Breast epithelium (tissue), 4 donors: ENCODE measurements around the gene MYO5A. TPM values are rescaled to one million over a fixed set of nuclear protein-coding genes. Genes with fewer than 3 reads are reported as not detected.

Experiments used
- DNase-seq, 2 donors: peaks; one replicate each; pipeline ENCODE4 v3.0.0-alpha.2; 2019; ENCODE audit warnings: low spot score in 2 of 2
- H3K27ac ChIP-seq, 2 donors: fragments of 200-600 bp; sonication (generic) in 1 of 2; one replicate each; pipeline ENCODE4 v1.5.1; 2016 to 2019; ENCODE audit warnings: mild to moderate bottlenecking in 1 of 2
- H3K27me3 ChIP-seq, 2 donors: fragments of 200-600 bp; sonication (generic) in 1 of 2; one replicate each; pipeline versions ENCODE4 v1.5.1 to v1.6.0; 2017 to 2019; ENCODE audit warnings: control low read depth in 1 of 2, mild to moderate bottlenecking in 1 of 2
- H3K36me3 ChIP-seq: fragments of 200-600 bp; one replicate; pipeline ENCODE4 v1.5.1; 2019
- H3K4me1 ChIP-seq, 2 donors: fragments of 200-600 bp; sonication (generic); one replicate each; pipeline ENCODE4 v1.5.1; 2016 to 2019; ENCODE audit warnings: control low read depth in 1 of 2
- H3K4me3 ChIP-seq, 3 donors: fragments of 200-600 bp; sonication (generic); 1 replicate in 2 of 3; 2 replicates in 1 of 3; pipeline ENCODE4 v1.5.1; 2016 to 2019; ENCODE audit warnings: mild to moderate bottlenecking in 3 of 3, moderate library complexity in 2 of 3
- H3K9me3 ChIP-seq, 2 donors: fragments of 200-600 bp; sonication (generic) in 1 of 2; one replicate each; pipeline ENCODE4 v1.5.1; 2016 to 2019; ENCODE audit warnings: control low read depth in 1 of 2
- POLR2A ChIP-seq: fragments of 450-650 bp; IDR thresholded peaks from one replicate; pipeline ENCODE4 v1.6.1; 2016; ENCODE audit warnings: antibody characterized with exemption, mild to moderate bottlenecking, moderate library complexity
- POLR2AphosphoS5 ChIP-seq, 3 donors: sonication (generic); formaldehyde crosslinking; IDR thresholded peaks; one replicate each; pipeline ENCODE4 v1.6.1; 2017; ENCODE audit warnings: antibody characterized with exemption in 3 of 3
- intact Hi-C: fragments of 100-400 bp; cut with DNase I; formaldehyde crosslinking; loops from one replicate; pipeline ENCODE4 v1.15.1; 2023; ENCODE audit warnings: low total_unique reads
- total RNA-seq, 3 donors: library from RNA; depleted of rRNA; stranded (reverse); fragments of >200 nt; gene quantifications; one replicate each; pipeline ENCODE4 v1.1.0, GENCODE V29; 2016
- TF ChIP-seq, protein P1 (sequence below), 3 donors: fragments of 450-650 bp; IDR thresholded peaks; one replicate each; pipeline ENCODE4 v1.5.1; 2016 to 2017; ENCODE audit warnings: antibody characterized with exemption in 3 of 3, mild to moderate bottlenecking in 3 of 3, moderate library complexity in 3 of 3

Gene MYO5A
- total RNA-seq, 3 donors from 2014 or later = 34.1 to 77.4 (median 34.4) TPM

DNA sequence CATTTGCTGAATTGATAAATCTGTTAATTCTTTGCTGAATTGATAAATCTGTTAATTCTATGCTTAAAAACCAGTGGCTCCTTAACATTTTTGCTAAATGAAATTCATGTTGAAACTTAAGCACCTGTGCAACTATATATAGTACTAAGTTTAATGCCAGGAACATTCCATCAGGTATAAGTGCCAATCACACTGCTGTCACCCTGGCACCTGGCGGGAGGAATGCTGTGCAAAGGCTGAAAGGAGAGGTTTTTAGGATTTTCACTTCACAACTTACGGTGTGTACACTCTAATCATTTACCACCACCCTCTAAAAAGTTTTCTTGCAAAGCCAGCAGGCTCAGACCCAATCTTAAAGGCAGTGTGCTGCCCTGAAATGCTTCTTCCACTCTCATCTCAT is 199.5 kb downstream of the MYO5A start:
- no peak for DNase-seq
- H3K9me3 ChIP-seq = no peaks in the 10 kb centered on the region
- TF ChIP-seq POLR2A = no peak
- no peaks in the 10 kb centered on the region for H3K36me3 ChIP-seq
- no peak overlapping the region for H3K27ac ChIP-seq
- H3K27me3 ChIP-seq = no peaks in the 10 kb centered on the region
- intact Hi-C loops = no loop called here
- H3K4me1 ChIP-seq = no peaks in the 10 kb centered on the region
- H3K4me3 ChIP-seq = no peak overlapping the region

DNA sequence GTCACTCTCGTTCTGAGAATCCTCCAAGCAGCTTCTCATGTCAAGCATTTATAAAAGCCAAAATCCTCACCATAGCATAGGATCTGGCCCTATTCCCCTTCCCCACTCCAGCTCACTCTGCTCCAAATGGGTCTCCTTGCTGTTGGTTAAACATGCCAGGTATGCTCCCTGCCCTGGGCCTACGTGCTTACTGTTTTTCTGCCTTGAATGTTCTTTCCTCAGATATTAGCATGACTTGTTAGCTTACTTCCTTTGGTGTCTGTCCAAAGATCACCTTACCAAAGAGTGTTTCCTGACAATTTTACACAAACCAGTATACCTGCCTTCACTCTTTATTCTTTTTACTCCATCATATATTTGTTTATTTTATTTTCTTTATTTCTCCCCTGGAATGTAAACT is 200.0 kb downstream of the MYO5A start:
- no peak overlapping the region for H3K27ac ChIP-seq
- no peaks in the 10 kb centered on the region for H3K9me3 ChIP-seq
- H3K4me3 ChIP-seq = no peak overlapping the region
- DNase-seq = no peak
- TF ChIP-seq, protein P1, sequence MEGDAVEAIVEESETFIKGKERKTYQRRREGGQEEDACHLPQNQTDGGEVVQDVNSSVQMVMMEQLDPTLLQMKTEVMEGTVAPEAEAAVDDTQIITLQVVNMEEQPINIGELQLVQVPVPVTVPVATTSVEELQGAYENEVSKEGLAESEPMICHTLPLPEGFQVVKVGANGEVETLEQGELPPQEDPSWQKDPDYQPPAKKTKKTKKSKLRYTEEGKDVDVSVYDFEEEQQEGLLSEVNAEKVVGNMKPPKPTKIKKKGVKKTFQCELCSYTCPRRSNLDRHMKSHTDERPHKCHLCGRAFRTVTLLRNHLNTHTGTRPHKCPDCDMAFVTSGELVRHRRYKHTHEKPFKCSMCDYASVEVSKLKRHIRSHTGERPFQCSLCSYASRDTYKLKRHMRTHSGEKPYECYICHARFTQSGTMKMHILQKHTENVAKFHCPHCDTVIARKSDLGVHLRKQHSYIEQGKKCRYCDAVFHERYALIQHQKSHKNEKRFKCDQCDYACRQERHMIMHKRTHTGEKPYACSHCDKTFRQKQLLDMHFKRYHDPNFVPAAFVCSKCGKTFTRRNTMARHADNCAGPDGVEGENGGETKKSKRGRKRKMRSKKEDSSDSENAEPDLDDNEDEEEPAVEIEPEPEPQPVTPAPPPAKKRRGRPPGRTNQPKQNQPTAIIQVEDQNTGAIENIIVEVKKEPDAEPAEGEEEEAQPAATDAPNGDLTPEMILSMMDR (IDR thresholded peaks at IDR 0.05) = no peak
- TF ChIP-seq POLR2AphosphoS5 (IDR thresholded peaks at IDR 0.05) (no peak), POLR2A (no peak)
- H3K36me3 ChIP-seq = no peaks in the 10 kb centered on the region
- H3K27me3 ChIP-seq = no peaks in the 10 kb centered on the region
- intact Hi-C loops = no loop called here
- H3K4me1 ChIP-seq = no peaks in the 10 kb centered on the region

DNA sequence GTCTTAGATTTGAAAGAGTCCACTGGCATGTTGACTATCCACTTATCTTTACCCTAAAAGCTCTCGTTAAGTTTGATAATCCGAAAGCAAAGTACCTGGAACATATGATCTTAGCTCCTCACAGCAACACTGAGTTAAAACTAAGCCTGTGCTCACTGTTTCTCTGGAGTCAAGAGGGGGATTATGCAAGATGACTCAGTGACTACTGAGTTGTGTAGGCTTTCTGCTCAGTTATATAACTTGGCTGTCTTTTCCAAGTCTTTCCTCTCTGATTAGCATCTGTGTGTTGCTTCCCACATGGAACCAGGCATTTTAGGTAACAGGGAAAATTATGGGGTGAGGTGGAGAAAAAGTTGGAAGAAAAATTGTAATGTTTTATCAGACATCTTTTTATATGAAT is 201.9 kb downstream of the MYO5A start:
- no peaks in the 10 kb centered on the region for H3K27me3 ChIP-seq
- H3K9me3 ChIP-seq = no peaks in the 10 kb centered on the region
- TF ChIP-seq, protein P1 (IDR thresholded peaks at IDR 0.05) = no peak
- TF ChIP-seq POLR2A = no peak
- no peak for TF ChIP-seq POLR2AphosphoS5 (IDR thresholded peaks at IDR 0.05)
- DNase-seq = no peak
- no peaks in the 10 kb centered on the region for H3K36me3 ChIP-seq
- no peak overlapping the region for H3K27ac ChIP-seq
- no peak overlapping the region for H3K4me3 ChIP-seq
- no peaks in the 10 kb centered on the region for H3K4me1 ChIP-seq
- intact Hi-C loops = no loop called here

DNA sequence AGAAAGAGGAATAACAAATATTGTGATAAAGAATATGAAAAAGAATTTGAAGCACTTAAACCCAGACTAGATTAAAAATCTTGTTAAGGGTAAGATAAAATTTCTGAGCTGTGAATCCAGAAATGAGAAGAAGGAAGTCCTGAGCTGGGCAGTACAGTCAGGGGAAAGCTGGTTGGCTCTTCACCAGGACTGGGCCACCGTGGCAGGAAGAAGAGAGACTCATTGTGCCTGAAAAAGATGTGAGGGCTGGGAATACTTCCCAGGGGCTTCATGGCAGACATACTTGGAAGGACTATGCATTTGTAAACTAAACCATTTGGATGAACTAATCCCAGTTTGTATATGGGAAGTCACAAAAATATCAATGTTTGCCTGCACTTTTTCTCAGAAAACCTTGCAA is 204.6 kb downstream of the MYO5A start:
- no peaks in the 10 kb centered on the region for H3K36me3 ChIP-seq

DNA sequence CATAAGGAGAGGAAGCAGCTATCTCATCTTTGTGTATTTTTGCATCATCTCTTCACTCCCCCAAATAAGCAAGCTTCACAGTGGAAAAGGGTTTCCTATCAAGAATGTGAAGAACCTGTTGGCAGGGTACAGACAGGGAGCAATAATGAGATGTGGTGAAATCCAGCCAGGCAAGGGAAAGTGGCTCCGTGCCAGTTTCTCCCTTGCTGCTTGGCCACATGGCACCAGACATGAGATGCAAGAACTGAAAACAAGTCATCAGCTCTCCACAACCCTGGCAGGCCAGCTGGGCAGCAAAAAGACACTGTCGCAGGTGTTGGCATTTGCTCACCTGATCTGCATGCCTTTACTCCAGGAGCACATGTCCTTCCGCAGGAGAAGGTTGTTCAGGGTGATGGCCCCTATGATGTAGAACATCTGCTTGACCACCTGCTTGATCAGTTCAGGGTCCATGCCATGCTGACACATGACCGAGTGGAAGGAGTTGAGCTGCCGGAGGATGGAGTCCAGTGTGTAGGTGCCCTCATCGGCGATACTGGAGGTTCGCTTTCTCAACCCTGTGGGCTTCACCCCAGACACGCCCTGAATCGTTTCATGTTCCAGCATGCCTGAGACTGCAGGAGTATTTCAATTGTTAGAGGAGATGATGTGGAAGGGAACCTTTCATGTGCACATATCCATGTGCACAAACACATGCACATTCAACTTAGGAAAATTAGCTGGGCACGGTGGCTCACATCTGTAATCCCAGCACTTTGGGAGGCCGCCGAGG is 209.8 kb downstream of the MYO5A start:
- intact Hi-C loops = no loop called here
- TF ChIP-seq, protein P1 (IDR thresholded peaks at IDR 0.05) = no peak
- peak in 1 of 3 donors; percentile 22 for TF ChIP-seq POLR2AphosphoS5 (IDR thresholded peaks at IDR 0.05)
- Histone ChIP-seq H3K27me3 (no peaks in the 10 kb centered on the region), H3K4me1 (no peaks in the 10 kb centered on the region), H3K9me3 (no peaks in the 10 kb centered on the region), H3K4me3 (no peak overlapping the region), H3K27ac (no peak overlapping the region), H3K36me3 (no peaks in the 10 kb centered on the region)
- peak in 1 of 2 donors; percentile 73 for DNase-seq

More for the DNA sequence above, 204.6 kb downstream of the MYO5A start:
- no peak overlapping the region for H3K4me3 ChIP-seq
- intact Hi-C loops = no loop called here
- TF ChIP-seq POLR2A (no peak), POLR2AphosphoS5 (IDR thresholded peaks at IDR 0.05) (no peak)
- TF ChIP-seq, protein P1 (IDR thresholded peaks at IDR 0.05) = no peak
- H3K27me3 ChIP-seq = no peaks in the 10 kb centered on the region
- DNase-seq = no peak
- H3K9me3 ChIP-seq = no peaks in the 10 kb centered on the region
- no peak overlapping the region for H3K27ac ChIP-seq
- no peaks in the 10 kb centered on the region for H3K4me1 ChIP-seq
